ENCODE data around the gene TMC8.
"Not testable (repeated sequence)": the region's sequence is repeated elsewhere in the genome, so short reads cannot be mapped to it uniquely, and the experiment has no call there.

Gene TMC8

GRCh38 chr17:78159575-78160158, 29.1 kb downstream of the TMC8 start:
- DNase-seq, result no peak

DNA sequence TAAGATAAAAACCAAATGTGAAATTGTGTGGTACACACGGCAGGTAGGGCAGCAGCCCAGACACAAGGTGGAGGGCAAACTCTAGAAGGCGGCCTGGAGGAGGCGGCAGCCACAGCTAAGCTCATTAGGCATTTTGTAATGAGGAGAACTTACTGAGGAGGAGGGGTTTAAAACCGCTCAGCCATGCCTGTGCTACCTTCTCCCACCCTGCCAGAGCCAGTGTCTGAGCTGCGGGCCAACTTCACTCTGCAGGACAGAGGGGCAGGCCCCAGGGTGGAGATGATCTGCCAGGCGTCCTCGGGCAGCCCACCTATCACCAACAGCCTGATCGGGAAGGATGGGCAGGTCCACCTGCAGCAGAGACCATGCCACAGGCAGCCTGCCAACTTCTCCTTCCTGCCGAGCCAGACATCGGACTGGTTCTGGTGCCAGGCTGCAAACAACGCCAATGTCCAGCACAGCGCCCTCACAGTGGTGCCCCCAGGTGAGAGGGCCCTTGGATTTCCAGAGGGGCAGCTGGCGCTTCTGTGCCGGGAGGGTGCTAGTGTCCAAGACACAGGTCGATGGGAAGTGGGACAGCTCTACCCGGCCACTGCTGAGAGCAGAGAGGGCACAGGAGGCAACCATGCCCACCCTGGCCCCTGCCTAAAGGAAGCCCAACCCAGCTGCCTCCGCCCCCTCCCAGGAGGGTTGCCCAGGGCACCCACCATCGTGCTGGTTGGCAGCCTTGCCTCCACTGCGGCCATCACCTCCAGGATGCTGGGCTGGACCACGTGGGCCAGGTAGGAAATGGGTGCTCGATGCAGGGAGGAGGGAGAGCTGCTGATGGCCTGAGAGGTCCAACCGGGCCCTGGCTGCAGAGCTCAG, 33.5 kb downstream of the TMC8 start:
- no peak for DNase-seq

- DNase-seq, result no peak
Measured at GRCh38 chr17:78164748-78165607, 34.4 kb downstream of the TMC8 start.

DNA sequence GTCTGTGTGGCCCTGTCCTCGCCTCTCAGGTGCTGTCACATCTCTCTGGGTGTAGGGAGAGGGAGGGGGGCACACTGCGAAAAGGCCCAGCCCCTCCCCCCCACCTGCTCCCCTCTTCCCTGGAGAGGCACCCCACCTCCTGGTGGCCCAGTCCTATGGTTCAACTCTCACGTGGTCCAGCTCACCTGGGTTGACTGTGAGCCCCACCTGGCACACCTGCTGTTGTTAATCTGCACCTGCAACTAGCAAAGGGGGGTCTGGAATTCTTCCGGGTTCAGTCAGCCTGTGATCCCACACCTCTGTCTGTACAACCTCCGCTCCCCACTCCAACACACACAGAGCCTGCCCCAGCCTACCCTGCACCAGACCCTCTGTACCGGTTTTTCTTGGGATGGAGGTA, 35.8 kb downstream of the TMC8 start:
- no peak for DNase-seq

GRCh38 chr17:78168242-78168902, 37.8 kb downstream of the TMC8 start, which contains the start of gene SYNGR2:
TSS of gene SYNGR2 (plus strand) at chr17:78168581. CDS start at chr17:78168617, 36 bp downstream.
- peak; percentile 93 for DNase-seq

DNA sequence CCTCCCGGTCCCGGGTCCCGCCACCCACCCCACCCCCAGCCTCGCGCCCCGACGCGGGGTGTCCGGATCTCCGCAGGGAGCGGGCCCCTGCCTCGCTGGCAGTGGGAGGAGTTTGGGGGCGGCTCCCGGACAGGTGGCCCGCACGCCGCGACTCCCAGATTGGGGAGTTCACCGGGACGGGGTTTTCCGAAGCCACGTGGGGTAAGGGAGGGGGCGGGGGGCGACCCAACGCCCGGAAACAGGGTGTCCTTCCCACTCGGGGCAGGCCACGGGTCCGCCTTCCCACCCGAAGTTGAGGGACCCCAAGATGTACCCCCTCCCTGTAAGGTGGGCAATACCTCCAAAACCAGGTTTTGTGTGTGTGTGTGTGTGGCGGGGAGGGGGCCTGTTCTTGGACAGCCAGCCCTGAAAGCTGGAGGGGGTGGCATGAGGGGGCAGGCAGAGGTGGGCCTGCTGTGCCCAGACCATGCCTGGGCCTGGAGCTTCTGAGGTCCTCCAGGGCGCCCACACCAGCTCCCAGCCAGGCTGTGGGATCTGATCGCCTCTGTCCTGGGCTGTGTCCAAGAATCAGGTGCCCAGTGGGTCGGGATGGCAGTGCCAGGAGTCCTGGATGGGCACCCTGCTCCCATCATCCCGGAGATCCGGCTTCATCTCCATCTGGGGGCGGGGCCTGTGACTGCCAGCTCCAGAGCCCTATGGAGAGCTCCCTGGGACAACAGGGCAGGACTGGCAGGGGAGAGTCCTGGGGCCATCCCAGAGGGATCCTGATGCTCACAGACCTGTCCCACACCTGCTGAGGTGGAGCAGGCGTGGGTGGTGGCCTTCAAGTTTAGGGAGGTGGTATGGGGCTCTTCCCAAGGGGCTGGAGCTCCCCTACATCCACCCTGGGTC, 38.6 kb downstream of the TMC8 start:
- peak; percentile 57 for DNase-seq

GRCh38 chr17:78170692-78171590, 40.4 kb downstream of the TMC8 start:
- DNase-seq, result no peak

DNA sequence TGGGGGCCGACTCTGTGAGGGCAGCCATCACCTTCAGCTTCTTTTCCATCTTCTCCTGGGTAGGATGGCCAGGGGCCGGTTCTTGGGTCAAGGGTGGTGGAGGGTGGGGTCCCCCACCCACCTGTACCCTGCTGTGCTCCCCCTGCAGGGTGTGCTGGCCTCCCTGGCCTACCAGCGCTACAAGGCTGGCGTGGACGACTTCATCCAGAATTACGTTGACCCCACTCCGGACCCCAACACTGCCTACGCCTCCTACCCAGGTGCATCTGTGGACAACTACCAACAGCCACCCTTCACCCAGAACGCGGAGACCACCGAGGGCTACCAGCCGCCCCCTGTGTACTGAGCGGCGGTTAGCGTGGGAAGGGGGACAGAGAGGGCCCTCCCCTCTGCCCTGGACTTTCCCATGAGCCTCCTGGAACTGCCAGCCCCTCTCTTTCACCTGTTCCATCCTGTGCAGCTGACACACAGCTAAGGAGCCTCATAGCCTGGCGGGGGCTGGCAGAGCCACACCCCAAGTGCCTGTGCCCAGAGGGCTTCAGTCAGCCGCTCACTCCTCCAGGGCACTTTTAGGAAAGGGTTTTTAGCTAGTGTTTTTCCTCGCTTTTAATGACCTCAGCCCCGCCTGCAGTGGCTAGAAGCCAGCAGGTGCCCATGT, 41.1 kb downstream of the TMC8 start:
- DNase-seq, result not testable (repeated sequence)

DNA sequence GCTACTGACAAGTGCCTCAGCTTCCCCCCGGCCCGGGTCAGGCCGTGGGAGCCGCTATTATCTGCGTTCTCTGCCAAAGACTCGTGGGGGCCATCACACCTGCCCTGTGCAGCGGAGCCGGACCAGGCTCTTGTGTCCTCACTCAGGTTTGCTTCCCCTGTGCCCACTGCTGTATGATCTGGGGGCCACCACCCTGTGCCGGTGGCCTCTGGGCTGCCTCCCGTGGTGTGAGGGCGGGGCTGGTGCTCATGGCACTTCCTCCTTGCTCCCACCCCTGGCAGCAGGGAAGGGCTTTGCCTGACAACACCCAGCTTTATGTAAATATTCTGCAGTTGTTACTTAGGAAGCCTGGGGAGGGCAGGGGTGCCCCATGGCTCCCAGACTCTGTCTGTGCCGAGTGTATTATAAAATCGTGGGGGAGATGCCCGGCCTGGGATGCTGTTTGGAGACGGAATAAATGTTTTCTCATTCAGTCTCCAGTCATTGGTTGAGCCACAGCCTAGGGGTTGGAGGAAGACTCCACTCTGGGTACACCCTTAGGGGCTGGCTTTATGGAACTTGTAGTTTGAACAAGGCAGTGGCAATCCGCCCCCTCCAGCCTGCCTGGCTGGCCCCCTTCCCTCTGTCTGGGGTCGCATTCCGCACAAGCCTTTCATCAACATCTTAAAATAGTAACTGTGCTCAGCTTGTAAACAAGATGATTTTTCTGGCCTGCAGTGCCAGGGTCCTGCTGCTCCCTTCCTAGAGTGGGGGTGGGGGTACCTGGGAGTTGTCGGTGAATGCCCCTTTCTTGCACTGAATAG, 41.9 kb downstream of the TMC8 start:
- DNase-seq, result no peak

DNA sequence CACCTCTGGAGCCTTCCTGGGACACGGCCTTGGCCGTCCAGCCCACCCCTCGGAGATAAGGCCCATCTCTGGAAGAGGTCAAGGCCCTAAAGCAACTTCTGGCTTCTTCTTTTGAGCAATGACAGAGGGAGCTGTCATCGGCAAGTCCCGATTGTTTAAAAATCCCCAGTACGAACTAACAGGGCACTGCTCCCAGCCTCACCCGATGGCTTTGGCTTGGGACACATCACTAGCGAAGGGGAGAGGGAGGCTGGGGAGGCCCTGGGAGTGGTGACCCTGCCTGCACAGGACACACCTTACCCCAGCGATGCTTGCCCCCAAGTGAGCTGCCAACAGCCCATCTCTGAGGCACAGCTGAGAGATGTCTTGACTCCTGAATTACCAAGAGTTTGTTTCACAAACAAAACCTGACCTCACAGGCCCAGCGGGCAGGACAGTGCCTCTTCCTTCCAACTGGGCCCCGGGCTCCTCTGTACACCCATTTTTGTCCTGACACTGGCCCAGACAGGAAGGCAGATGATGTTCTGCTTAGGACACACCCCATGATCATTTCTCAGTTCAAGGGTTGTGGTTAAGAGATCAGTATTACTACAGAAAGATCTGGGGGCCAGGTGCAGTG, 42.6 kb downstream of the TMC8 start:
- peak; percentile 36 for DNase-seq

- DNase-seq, result no peak
Measured at GRCh38 chr17:78174346-78174869, 43.8 kb downstream of the TMC8 start.

DNA sequence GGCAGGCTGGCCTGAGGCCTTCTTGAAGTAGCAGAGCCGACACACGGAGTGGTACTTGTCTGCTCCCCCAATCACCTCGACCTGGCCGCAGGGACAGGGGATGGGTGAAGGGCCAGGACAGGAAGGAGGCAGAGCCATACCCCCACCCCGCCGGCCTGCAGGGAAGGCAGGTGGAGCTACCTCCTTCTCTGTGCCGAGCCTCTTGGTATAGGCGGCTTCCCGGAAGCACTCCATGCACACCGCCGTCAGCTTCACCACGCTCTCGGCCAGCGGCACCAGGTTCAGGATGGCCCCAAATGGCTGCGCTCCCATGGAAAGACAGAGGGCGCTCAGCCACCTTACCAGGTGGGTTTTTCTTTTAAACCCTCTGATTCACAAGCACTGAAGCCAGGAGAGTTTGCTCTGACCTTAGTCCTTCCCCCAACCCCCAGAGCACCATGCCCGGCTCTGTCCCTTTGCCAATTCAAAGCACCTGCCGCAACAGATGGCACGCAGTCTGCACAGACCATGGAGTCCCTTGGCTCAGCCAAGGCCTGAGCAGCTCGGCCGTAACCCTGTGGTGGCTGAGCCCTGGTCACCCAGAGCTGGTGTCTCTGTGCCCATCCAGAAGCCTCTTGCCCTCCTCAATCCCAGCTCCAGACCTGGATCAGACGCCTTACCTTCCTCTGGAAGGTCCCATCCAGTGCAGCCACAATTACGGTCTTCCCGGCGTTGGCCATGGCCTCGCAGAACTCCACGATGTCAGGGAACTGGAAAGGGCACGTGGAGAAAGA, 44.5 kb downstream of the TMC8 start:
- no peak for DNase-seq

GRCh38 chr17:78175643-78175981, 45.0 kb downstream of the TMC8 start:
- no peak for DNase-seq

- DNase-seq, result peak; percentile 87
Measured at GRCh38 chr17:78176548-78177025, 46.0 kb downstream of the TMC8 start.

DNA sequence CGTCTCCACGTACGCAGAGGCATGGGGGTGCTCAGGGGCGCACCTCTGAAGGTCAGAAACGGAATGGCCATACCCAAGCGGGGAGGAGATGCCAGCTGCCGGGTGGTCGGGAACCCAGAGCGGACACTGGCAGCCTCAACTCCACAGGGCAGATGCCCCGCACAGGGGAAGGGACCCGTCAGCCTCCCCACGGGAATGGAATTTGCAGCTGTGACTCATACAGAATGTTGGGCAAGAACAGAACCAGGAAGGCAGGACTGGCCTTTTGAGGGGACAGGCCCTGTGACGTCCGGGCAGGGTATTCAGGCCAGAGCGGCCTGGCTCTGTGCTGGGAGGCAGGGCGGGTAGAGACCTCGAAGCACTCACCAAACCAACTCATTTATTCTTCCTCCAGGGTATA, 48.8 kb downstream of the TMC8 start:
- DNase-seq, result no peak

DNA sequence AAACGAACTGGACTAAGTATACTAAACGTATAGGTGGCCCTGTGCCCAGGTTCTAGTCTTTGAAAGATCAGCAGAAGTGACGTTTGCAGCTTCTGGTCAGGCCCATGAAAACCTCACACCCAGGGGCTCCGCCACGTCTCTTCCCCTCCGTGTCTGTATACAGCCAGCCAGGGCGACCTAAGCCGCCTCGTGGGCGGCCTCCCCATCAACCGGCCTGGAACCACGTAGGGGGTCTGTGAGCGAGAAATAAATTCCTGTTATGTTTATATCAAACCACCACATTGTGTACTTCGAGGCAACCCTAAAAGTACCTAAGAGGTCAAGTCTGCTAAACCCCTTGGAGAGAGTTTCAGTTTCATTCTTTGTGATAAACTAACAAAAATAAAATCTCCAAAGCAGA, 49.5 kb downstream of the TMC8 start:
- DNase-seq, result no peak

DNA sequence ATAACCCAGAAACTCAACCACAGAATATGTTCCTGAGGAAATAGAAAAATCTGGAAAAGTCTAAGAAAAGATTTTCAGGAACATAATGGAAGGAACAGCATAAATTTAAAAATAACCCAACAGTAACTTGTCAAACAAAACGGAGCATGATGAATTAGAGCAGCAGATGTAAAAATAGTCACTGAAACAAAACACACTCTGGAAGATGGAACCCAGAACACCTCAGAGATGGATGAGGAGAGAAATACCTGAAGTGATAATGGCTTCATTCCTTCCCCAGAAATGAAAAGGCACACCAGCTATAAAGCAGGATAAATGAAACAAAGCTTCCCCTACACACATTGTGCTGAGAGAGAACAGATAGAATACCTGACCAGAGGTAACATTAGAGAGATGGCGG, 49.9 kb downstream of the TMC8 start:
- DNase-seq, result no peak

DNA sequence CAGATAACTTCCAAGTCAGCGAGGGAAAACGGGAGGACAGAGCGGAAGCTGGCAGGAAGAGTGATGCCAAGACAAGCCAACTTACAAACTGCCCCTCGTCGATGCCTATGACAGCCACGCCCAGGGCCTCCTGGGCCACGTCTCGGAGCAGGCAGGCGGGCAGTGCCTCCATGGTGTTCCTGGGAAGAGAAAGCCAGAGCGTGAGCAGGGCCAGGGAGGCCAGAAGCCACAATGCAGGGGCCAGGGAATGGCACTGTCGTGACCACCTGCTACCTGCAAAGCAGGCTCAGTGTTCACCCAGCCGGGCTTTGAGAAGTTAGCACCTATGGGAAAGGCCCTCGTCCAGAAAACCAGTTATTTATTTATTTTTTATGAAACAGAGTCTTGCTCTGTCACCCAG, 51.9 kb downstream of the TMC8 start:
- DNase-seq, result no peak
